Midbrain (tissue), 1 donor: ENCODE data around the gene SLC10A7.

Source experiments
- DNase-seq: peaks from one replicate; lab custom pipeline; 2025; lab: John Stamatoyannopoulos, UW

Gene SLC10A7

GRCh38 chr4:146494143-146494542 lies 27.6 kb downstream of the SLC10A7 start:
- no peak for DNase-seq

GRCh38 chr4:146490106-146490505 lies 31.6 kb downstream of the SLC10A7 start:
- no peak for DNase-seq

DNA sequence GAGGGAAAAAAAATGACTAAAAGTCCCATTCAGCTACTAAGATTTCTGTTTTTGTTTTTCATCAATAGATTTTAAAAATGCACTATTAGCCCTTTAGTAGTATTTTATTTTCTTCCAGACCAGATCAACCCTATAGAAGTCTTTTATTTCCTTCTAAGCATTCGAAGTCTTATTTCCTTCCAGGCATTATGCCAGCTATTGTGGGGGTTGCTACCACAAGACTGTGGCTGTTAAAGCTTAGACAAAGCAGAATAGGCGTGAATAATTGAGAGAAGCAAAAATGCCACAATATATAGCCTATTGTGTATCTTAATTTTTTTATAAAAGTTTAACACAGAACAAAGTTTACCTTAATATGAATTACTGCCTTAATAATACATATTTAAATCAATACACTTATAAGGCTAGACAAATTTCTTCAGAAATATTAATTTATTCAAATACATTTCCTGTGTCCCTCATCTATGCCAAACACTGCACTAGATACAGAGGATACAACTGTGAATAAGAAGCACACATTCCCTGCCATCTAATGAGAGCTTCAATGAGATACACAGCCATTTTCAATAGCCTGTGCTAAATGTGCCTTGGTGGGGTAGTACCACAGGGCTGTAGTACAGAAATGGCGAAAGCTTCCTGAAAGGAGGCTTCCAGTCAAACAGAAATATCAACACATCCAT lies 33.1 kb downstream of the SLC10A7 start:
- DNase-seq, result no peak

GRCh38 chr4:146486565-146486964 lies 35.2 kb downstream of the SLC10A7 start:
- DNase-seq, result no peak

DNA sequence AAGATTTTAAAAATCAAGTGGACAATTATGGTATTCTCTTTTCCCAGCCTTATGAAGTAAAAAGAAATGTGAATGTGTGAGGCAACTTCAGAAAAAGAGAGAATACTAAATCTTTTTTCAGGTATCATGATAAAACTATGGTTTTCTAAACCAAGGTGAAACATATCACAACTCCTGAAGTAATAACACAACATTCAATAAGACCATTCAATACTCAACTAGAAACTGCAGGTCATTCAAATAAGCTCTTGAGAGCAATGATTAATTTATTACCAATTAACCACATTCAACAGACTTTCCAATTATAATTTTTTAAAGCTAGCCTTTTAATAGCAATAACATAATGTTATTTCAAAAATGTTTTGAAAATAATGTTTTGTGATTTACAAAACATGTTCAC lies 35.8 kb downstream of the SLC10A7 start:
- DNase-seq, result no peak

DNA sequence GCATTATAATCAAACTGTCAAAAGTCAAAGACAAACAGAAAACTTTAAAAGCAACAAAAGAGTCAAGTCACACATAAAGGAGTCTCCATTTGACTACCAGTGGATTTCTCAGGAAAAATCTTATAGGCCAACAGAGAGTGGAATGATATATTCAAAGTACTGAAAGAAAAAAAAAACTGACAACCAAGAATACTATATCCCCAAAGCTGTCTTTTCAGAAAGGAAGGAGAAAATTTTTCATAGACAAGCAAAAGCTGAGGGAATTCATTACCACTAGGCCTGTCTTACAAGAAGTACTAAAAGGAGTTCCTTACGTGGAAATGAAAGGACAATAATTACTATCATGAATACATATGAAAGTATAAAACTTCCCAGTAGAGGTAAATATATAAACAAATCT lies 39.0 kb downstream of the SLC10A7 start:
- DNase-seq, result no peak

DNA sequence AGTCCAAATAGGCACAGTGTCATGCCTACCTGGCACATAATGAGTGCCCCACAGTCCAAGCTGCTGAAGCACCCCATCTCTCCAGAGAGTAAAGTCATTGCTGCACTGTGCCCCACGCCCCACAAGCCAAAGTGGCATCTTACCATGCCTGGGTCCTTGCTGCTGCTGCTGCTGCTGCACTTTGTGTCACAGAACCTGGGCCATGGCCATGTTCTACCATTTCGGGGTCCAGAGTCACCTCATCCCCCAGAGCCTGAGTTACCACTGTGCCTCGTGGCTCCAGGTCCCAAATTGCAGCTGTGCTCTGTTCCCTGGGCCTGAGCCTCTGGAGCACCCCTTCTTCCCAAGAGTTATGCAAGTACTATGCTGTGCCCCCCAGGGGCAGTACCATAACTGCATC lies 40.5 kb downstream of the SLC10A7 start:
- no peak for DNase-seq

DNA sequence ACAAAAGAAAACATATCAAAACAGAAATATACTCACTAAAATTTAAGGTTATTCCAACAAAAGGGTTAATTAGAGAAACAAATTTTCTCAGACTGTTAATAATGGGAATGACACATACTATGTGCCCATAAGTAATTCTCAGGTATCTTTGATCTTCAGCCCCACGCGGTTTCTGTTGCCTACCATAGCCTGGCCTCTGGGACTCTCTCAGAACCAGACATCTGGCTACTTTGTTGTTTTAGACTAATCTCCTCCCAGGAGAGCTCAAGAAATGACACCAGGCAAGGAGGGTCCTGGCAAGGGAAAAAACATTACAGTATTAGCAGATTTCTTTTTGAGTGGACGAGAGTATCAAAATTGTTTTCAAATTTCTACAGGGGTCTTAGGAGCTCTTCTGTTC lies 43.7 kb downstream of the SLC10A7 start:
- no peak for DNase-seq

DNA sequence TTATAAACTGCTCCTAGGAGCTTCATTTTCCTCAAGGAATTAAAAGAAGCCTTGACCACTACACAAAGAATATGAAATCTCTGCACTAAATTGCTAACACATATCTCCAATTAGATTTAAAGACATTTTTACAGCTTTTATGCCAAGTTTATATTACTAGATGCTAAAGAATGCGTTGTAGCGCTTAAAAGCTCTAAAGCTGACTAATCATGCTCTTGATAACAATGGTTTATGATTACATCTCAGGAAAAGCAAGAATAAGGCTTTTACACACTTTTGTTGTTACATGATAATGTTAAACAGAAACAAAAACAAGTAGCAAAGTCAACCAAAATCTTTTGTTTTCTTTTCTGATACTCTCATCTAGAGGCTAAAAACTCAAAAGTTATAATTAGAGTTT lies 44.7 kb downstream of the SLC10A7 start:
- no peak for DNase-seq

GRCh38 chr4:146472404-146472803 lies 49.3 kb downstream of the SLC10A7 start:
- DNase-seq, result no peak

- no peak for DNase-seq
Observed at GRCh38 chr4:146470604-146471003, 51.1 kb downstream of the SLC10A7 start.

DNA sequence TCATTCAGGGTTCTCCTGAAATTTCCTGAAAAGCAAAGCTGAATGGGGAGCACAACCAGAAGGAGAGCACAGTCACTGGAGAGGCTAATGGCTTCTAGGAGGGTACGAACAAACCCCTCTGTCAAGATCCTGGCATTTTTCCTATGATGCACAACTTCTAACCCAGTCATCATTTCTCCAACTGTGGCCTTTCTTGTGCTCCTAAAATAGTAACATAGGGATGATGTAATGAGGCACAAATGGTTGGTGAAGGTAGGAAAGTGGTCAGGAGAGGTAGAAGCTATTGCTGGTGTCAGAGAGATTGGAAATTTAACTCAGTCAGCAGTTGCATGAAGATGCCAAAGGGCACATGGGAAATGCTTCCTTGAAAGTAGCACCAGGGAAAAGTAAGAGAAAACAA lies 52.7 kb downstream of the SLC10A7 start:
- no peak for DNase-seq

- DNase-seq, result no peak
Observed at GRCh38 chr4:146465628-146466027, 56.1 kb downstream of the SLC10A7 start.

DNA sequence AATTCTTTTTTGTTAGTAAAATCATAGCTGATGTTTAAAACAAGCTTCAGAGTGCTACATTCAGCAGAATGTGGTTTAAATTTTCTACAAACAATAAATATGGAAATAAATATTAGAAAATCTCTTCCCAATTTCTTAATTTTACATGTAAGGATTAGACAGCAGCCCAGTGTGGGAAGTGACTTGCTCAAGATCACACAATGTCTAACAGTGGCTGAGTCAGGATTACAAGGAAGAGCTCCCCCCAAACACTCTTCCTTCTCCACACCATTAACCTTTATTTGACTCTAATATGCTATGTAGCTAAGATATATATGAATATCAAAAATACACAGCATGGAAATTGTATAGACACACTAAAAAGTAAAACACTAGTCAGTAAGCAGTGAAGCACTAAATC lies 59.5 kb downstream of the SLC10A7 start:
- DNase-seq, result no peak

DNA sequence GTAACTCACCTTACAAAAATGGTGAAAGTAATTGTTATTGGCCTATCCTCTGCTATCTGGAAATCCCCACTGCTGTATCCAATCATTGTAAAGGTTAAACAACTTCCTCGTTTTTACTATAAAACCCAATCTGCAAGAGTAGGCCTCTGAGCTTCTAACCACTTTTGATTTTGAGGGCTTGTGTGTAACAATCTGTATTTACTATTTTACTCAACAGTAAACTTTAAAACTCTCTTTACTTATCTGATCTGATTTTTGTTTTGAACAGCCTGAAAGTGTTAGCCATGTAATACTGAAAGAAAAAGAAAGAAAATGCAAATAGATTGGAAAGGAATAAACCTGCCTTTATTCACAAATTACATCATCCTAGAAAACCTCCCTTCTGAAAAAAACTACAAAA lies 63.1 kb downstream of the SLC10A7 start:
- no peak for DNase-seq

DNA sequence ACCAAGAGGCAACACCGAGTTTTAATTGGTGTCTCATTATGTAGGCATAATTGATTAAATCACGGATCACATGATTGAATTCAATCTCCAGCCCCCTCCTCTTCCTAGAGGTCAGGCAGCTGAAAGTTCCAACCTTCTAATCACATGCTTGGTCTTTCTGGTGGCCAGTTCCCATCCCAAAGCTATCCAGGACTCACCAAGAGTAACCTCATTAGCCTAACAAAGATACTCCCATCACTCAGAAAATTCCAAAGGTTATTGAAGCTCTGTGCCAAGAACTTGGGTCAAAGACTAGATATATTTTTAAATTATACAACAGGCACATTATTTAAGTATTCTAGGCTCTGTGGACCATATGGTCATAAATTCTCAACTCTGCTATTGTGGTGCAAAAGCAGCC lies 65.1 kb downstream of the SLC10A7 start:
- no peak for DNase-seq

DNA sequence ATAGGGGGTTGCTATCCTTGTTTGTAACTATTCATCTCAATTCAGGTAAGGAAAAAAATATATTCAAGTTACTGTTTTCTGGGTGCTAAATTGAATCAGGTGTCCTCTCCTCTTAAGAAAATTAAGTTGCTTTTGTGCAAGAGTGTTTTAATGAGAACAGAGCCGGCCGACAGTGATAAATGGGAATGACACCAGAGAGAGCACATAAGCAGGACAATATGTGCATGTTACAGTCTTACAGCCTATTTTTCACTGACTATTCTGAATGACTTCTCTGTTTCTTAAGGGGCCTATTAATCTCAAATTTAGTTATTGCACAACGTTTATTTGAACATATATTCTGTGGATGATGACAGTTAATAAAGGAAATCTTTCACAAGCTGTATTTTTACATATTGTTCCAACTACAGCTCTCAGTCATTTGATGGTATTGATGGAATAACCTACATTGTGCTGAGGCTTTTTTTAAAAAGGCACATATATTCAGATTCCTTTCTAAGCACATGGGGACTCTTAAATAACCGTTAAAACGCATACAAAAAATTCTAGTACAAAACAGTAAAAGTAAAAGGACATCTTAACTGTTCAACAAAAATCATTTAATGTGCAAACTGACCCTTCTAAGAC lies 68.4 kb downstream of the SLC10A7 start:
- DNase-seq, result no peak

DNA sequence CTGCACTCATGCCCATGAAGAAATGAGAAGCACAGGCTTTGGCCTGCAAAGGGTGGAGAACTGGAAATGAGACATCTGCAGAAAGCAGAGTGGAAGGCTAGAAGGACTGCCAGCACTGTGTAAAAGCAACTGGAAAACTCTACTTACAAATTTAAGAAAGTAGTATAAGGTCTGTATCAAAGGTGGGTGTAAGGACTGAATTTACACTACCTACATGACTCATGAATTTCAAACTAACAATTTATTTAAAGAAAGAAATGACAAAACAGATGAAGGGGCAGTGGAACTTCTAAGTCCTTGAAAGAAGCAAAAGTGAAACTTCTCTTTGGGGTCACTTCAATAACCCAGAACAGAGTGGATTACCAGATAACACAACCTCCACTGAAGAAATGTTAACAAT lies 71.2 kb downstream of the SLC10A7 start:
- DNase-seq, result no peak

DNA sequence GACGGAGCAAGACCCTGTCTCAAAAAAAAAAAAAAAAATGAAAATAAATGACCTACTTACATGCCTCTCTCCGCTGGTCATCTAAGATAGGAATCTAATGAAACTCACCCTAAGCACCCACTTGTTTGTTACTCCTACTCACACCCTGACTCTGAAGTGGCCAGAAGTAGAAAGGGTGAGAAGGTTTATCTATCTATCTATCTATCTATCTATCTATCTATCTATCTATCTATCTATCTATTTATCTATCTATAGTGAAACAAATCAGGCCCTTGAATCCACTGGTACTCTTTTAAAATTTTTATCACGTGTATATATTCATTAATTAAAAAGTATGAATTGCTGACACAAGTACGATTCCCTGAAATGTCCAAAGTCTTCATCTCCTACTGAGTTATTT lies 75.2 kb downstream of the SLC10A7 start:
- no peak for DNase-seq

DNA sequence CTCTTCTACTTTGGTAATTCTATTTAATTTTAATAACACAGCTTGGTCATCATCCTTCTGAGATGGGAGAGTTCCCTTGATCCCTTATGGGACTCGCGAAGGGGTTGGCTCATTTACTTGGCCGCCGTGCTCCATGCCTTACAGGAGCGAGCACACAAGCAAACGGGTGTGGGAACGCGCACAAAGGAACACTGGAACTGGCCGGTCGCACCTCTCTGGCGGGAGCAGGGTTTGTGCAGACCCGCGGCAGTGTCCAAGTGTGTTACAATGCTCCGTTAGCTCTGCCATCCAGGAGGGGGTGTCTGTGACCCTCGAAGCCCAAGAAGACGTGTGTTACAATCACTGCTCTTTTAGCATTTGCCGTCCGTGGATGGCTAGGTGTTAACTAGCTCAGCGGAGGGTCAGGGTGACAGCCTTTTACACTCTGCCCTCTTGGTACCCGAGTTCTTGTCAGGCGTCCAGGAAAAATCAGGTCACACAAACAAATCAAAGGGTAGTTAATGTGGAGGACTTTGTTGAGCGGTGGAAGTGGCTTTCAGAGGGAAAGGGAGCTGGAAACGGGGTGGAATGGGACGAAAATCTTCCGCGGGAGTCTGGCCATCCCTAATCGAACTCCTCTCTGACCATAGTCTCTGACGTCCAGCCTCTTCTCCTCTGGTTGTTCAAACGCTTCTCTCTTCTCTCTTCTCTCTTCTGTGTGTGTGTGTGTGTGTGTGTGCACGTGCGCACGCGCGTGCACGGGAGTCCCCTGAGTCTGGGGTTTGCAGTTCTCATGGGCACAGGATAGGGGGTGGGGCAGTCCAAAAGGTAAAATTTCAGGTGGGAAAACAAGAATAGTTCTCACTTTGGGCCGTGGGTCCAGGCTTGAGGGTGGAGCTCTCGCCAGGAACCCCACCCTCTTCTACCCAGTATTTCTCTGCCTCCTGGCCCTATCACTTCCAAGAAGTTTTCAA lies 76.3 kb downstream of the SLC10A7 start:
- DNase-seq, result no peak

DNA sequence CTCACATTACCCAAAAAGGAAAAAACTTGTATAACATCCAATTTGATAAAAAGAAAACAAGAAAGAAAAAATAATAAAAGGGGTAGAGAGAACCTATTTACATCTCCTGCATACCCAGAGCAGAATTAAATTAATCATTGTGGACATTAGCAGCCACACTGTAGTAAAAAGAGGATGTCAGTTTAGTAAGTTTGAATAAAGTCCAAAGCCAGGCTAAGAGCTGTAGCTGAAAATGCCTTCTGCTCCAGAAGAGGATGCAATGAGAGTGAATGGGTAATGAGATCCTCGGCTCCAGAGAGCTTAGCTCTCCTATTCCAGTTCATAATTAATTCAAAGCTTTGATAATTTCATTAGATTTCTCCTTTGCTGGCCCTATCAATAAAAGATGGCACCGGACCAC lies 78.2 kb downstream of the SLC10A7 start:
- no peak for DNase-seq

DNA sequence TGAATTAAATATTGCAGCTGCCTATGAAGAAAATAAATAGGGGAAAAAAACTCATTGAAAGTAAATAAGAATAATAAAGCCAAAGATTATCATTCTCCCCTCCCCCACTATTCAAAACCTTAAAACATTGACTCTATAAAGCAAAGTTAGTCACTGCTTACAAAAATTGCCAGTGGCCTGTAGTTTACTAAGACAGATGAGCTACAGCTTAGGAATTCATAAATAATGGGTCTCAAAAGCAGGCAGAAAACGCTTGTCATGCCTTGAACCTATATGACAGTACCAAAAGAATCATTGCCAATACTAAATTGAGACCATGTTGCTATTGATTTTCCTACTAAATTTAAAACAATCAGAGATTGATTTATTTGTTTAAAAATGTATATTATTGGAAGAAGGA lies 78.9 kb downstream of the SLC10A7 start:
- no peak for DNase-seq

DNA sequence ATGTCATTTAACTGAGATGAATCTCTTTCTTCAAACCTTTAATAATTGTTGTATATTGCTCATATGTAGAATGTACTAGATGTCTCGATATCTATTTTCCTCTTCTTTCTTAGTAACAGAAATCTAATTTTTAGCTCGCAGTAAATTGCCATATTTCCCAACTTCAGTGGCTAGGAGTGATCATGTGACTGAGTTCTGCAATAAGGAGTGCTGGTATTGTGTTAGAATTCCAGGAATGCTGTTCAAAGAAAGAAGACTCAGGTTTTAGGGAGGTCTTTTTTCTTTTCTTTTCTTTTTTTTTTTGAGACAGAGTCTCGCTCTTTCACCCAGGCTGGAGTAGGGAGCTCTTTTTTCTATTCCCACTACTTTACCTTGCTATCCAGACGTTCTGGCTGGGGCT lies 81.7 kb downstream of the SLC10A7 start:
- no peak for DNase-seq
